GM12878 (cell line): ENCODE measurements around the gene RPS6KL1.

Experiments used
- CTCF ChIP-seq, 3 experiments: IDR thresholded peaks in 2 of 3; conservative IDR thresholded peaks in 1 of 3; 2 replicates each; pipeline ENCODE4 v1.5.1; 2011; ENCODE audit warnings: low read depth in 3 of 3, low read length in 3 of 3, mild to moderate bottlenecking in 3 of 3, control low read depth in 2 of 3, moderate library complexity in 2 of 3, inconsistent platforms in 1 of 3, mixed read lengths in 1 of 3; ENCODE audit not compliant: control insufficient read depth in 2 of 3, insufficient read depth in 1 of 3; ENCODE audit errors: extremely low read depth in 1 of 3
- JUNB ChIP-seq: IDR thresholded peaks from 2 replicates; pipeline ENCODE4 v1.6.1; 2016; ENCODE audit warnings: antibody characterized with exemption, mild to moderate bottlenecking
- MXI1 ChIP-seq: fragments of 150-350 bp; IDR thresholded peaks from 2 replicates; pipeline ENCODE4 v1.6.1; 2011; ENCODE audit warnings: low read depth, mild to moderate bottlenecking, inconsistent platforms, low read length, improper control_type of control experiment
- NFXL1 ChIP-seq: fragments of 450-650 bp; IDR thresholded peaks from 2 replicates; pipeline ENCODE4 v1.6.1; 2017; ENCODE audit warnings: antibody characterized with exemption, mild to moderate bottlenecking, borderline replicate concordance
- POLR2AphosphoS5 ChIP-seq: IDR thresholded peaks from 2 replicates; pipeline ENCODE4 v1.6.1; 2011; ENCODE audit warnings: mild to moderate bottlenecking, low read length, inconsistent platforms
- ZBTB33 ChIP-seq: fragments of 450-650 bp; IDR thresholded peaks from 2 replicates; pipeline ENCODE4 v1.6.1; 2017; ENCODE audit warnings: mild to moderate bottlenecking
- ZBTB40 ChIP-seq: fragments of 450-650 bp; IDR thresholded peaks from 2 replicates; pipeline ENCODE4 v1.6.1; 2016; ENCODE audit warnings: mild to moderate bottlenecking, moderate library complexity, borderline replicate concordance

- TF ChIP-seq ZBTB33 (no peak), CTCF (IDR thresholded peaks at IDR 0.05 in 2 of 3, conservative IDR thresholded peaks at IDR 0.05 in 1 of 3; ENCODE audit: control insufficient read depth in 2 of 3, extremely low read depth in 1 of 3, insufficient read depth in 1 of 3, low read depth in 3 of 3, low read length in 3 of 3) (no peak), POLR2AphosphoS5 (no peak), NFXL1 (no peak), JUNB (no peak), ZBTB40 (no peak), MXI1 (no peak)
Observed at GRCh38 chr14:74891870-74892269, 31.2 kb downstream of the RPS6KL1 start.
